Spleen (tissue), 11 donors: Measurements from ENCODE around the gene BIVM. TPM values are rescaled to one million over a fixed set of nuclear protein-coding genes. Genes with fewer than 3 reads are reported as not detected.

ENCODE experiments used
- DNase-seq: peaks from one replicate; pipeline ENCODE4 v3.0.0-alpha.2; 2020
- H3K27ac ChIP-seq, 8 donors: fragments of 200-600 bp; sonication (generic) in 7 of 8; 1 replicate in 4 of 8; 2 replicates in 4 of 8; pipeline versions ENCODE4 v1.5.0 to v1.8.0; 2016 to 2021; ENCODE audit warnings: inconsistent platforms in 4 of 8, mild to moderate bottlenecking in 4 of 8, moderate library complexity in 1 of 8
- H3K27me3 ChIP-seq, 7 donors: fragments of 200-600 bp; sonication (generic) in 6 of 7; replicated peaks in 1 of 7; 1 replicate in 4 of 7; 2 replicates in 3 of 7; pipeline versions ENCODE4 v1.5.0 to v1.8.0; 2016 to 2021; ENCODE audit warnings: inconsistent platforms in 3 of 7, mild to moderate bottlenecking in 1 of 7
- H3K36me3 ChIP-seq, 6 donors: fragments of 200-600 bp; sonication (generic) in 5 of 6; 1 replicate in 4 of 6; 2 replicates in 2 of 6; pipeline versions ENCODE4 v1.5.0 to v1.8.0; 2016 to 2021; ENCODE audit warnings: inconsistent platforms in 2 of 6
- H3K4me1 ChIP-seq, 6 donors: fragments of 200-600 bp; sonication (generic) in 5 of 6; 1 replicate in 3 of 6; 2 replicates in 3 of 6; pipeline versions ENCODE4 v1.5.0 to v1.8.0; 2016 to 2021; ENCODE audit warnings: inconsistent platforms in 3 of 6
- H3K4me3 ChIP-seq, 8 donors: fragments of 200-600 bp; sonication (generic) in 7 of 8; 1 replicate in 4 of 8; 2 replicates in 4 of 8; pipeline versions ENCODE4 v1.5.0 to v1.8.0; 2016 to 2021; ENCODE audit warnings: inconsistent platforms in 4 of 8, mild to moderate bottlenecking in 4 of 8, moderate library complexity in 2 of 8
- H3K9me3 ChIP-seq, 8 donors: fragments of 200-600 bp; sonication (generic) in 7 of 8; 1 replicate in 4 of 8; 2 replicates in 4 of 8; pipeline versions ENCODE4 v1.5.0 to v1.8.0; 2016 to 2021; ENCODE audit warnings: inconsistent platforms in 4 of 8
- CTCF ChIP-seq, 11 experiments: fragments of 200-600 bp in 7 of 11; fragments of 450-650 bp in 4 of 11; sonication (generic) in 4 of 11; IDR thresholded peaks in 8 of 11; conservative IDR thresholded peaks in 3 of 11; 1 replicate in 7 of 11; 2 replicates in 4 of 11; pipeline versions ENCODE4 v1.4.0 to v1.8.0; 2016 to 2021; ENCODE audit warnings: antibody characterized with exemption in 11 of 11, inconsistent platforms in 4 of 11, mild to moderate bottlenecking in 1 of 11
- POLR2A ChIP-seq, 3 donors: fragments of 450-650 bp; IDR thresholded peaks; one replicate each; pipeline ENCODE4 v1.5.1; 2017; ENCODE audit warnings: antibody characterized with exemption in 3 of 3, mild to moderate bottlenecking in 1 of 3
- POLR2AphosphoS5 ChIP-seq, 3 donors: sonication (generic); formaldehyde crosslinking; IDR thresholded peaks; one replicate each; pipeline ENCODE4 v1.5.1; 2017; ENCODE audit warnings: antibody characterized with exemption in 3 of 3
- WGBS, 5 donors: extraction: QIAGEN DNeasy Blood & Tissue Kit in 3 of 5; methylation state at CpG; one replicate each; pipeline versions ENCODE4 v1.1.5 to v1.1.7; 2013 to 2018; 5-methylcytosine and 5-hydroxymethylcytosine counted together
- intact Hi-C: fragments of 100-400 bp; cut with DNase I; formaldehyde crosslinking; loops from one replicate; pipeline ENCODE4 v1.15.0; 2023; ENCODE audit warnings: low total_unique reads
- polyA plus RNA-seq, 3 donors: library from polyadenylated mRNA; stranded (reverse); fragments of 200-250 nt; gene quantifications; one replicate each; pipeline ENCODE4 v1.2.1, GENCODE V29; 2013
- total RNA-seq, 7 donors: library from RNA; depleted of rRNA in 3 of 7; stranded (reverse); fragments of >200 nt in 3 of 7; fragmentation: NEBNext Ultra II Directional in 4 of 7; extraction: Animal tissue kit (Norgen Biotek cat#: 25700) in 4 of 7; gene quantifications; one replicate each; pipeline versions ENCODE4 v1.1.0 to v1.2.1, GENCODE V29; 2016 to 2021
- donor health status: healthy with polysubstance abuse.
- donor health status: DM: no; HTN: no; CAD: no; lungs with moderate emphysema.
- donor health status: DM: no; HTN: no; CAD: no.
- donor health status: Bipolar disorder and iron deficiency.
- donor health status: healthy.
- donor health status: DM: no; HTN: no; CAD: no.
- donor health status: DM: yes; HTN: yes; CAD: no.

The BIVM gene
- total and polyA plus RNA-seq, 10 donors, result 6.0 to 30.4 (median 15.6) TPM

DNA sequence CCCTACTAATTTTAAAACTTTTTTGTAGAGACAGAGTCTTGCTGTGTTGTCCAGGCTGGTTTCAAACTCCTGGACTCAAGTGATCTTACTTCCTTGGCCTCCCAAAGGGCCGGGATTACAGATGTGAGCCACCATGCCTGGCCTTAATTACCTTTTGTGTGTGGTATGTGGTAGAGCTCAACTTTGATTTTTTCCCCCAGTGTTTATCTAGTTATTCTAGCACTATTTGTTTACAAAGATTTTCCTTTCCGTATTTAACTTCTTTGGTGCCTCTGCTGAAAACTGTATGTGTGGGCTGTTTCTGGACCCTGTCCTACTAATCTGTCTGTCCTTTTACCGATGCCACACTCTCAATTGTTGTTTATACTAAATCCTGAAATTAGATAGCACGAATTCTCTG is 37.6 kb downstream of the BIVM start:
- 94 to 97% (median 95%) methylated on average over 4 of the region's 4 CpGs for WGBS, 5 donors

GRCh38 chr13:102838273-102838672 is 39.4 kb downstream of the BIVM start:
- 66 to 92% (median 78%) methylated on average over 1 of the region's 1 CpG for WGBS, 5 donors
- TF ChIP-seq POLR2A (IDR thresholded peaks at IDR 0.05), result no peak
- TF ChIP-seq CTCF (IDR thresholded peaks at IDR 0.05 in 8 of 11, conservative IDR thresholded peaks at IDR 0.05 in 3 of 11), result no peak
- no peak for TF ChIP-seq POLR2AphosphoS5 (IDR thresholded peaks at IDR 0.05)
- Histone ChIP-seq H3K4me1 (no peaks in the 10 kb centered on the region), H3K9me3 (no peaks in the 10 kb centered on the region), H3K36me3 (peaks cover 0 to 61% (median 13%) of the 10 kb centered on the region in 6 donors), H3K27me3 (no peaks in the 10 kb centered on the region), H3K4me3 (no peak overlapping the region), H3K27ac (no peak overlapping the region)
- intact Hi-C loops, result no loop called here
- no peak for DNase-seq

More for the DNA sequence above, 37.6 kb downstream of the BIVM start:
- H3K27me3 ChIP-seq, result no peaks in the 10 kb centered on the region
- no peak for DNase-seq
- H3K4me3 ChIP-seq, result no peak overlapping the region
- no peak overlapping the region for H3K27ac ChIP-seq
- TF ChIP-seq POLR2A (IDR thresholded peaks at IDR 0.05) (no peak), CTCF (IDR thresholded peaks at IDR 0.05 in 8 of 11, conservative IDR thresholded peaks at IDR 0.05 in 3 of 11) (no peak), POLR2AphosphoS5 (IDR thresholded peaks at IDR 0.05) (no peak)
- peaks cover 0 to 63% (median 13%) of the 10 kb centered on the region in 6 donors for H3K36me3 ChIP-seq
- H3K9me3 ChIP-seq, result no peaks in the 10 kb centered on the region
- no peaks in the 10 kb centered on the region for H3K4me1 ChIP-seq
- intact Hi-C loops, result no loop called here

- H3K4me3 ChIP-seq, result no peak overlapping the region
- intact Hi-C loops, result no loop called here
- H3K27me3 ChIP-seq, result no peaks in the 10 kb centered on the region
- WGBS, 5 donors, result 36 to 47% (median 47%) methylated on average over 4 of the region's 4 CpGs
- no peaks in the 10 kb centered on the region for H3K9me3 ChIP-seq
- TF ChIP-seq CTCF (IDR thresholded peaks at IDR 0.05 in 8 of 11, conservative IDR thresholded peaks at IDR 0.05 in 3 of 11) (no peak), POLR2A (IDR thresholded peaks at IDR 0.05) (no peak), POLR2AphosphoS5 (IDR thresholded peaks at IDR 0.05) (no peak)
- no peak for DNase-seq
- H3K36me3 ChIP-seq, result peaks cover 0 to 58% (median 13%) of the 10 kb centered on the region in 6 donors
- H3K27ac ChIP-seq, result no peak overlapping the region
- no peaks in the 10 kb centered on the region for H3K4me1 ChIP-seq
Observed at GRCh38 chr13:102838982-102839381, 40.1 kb downstream of the BIVM start.

DNA sequence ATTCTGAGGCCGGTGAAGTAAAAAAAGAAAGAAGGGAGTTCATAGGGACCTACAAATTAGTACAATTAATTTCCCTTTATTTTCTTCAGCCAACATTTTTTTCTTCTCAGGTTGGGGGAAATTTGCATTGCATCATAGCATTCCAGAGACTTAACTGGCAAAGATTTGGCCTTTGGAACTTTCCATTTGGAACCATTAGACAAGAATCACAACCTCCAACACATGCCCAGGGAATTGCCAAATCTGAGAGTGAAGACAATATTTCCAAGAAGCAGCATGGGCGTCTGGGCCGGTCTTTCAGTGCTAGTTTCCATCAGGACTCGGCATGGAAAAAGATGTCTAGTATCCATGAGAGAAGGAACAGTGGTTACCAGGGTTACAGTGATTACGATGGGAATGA is 40.5 kb downstream of the BIVM start:
- Histone ChIP-seq H3K27ac (no peak overlapping the region), H3K4me3 (no peak overlapping the region), H3K27me3 (no peaks in the 10 kb centered on the region), H3K9me3 (no peaks in the 10 kb centered on the region), H3K36me3 (peaks cover 0 to 53% (median 11%) of the 10 kb centered on the region in 6 donors), H3K4me1 (peaks cover 0 to 2% (median under 1%) of the 10 kb centered on the region in 6 donors)
- intact Hi-C loops, result no loop called here
- WGBS, 5 donors, result 89 to 95% (median 94%) methylated on average over 5 of the region's 5 CpGs
- TF ChIP-seq CTCF (IDR thresholded peaks at IDR 0.05 in 8 of 11, conservative IDR thresholded peaks at IDR 0.05 in 3 of 11), result no peak
- TF ChIP-seq POLR2A (IDR thresholded peaks at IDR 0.05), result no peak
- no peak for TF ChIP-seq POLR2AphosphoS5 (IDR thresholded peaks at IDR 0.05)
- DNase-seq, result no peak
